ENCODE results near the gene GPD2. TPM values are rescaled to one million over a fixed set of nuclear protein-coding genes. Genes with fewer than 3 reads are reported as not detected.

The GPD2 gene
- total and polyA plus RNA-seq, 2 of the 13 experiments (the other 11 are each of a cell fraction or from before 2014, with no cell fraction given) = not detected

DNA sequence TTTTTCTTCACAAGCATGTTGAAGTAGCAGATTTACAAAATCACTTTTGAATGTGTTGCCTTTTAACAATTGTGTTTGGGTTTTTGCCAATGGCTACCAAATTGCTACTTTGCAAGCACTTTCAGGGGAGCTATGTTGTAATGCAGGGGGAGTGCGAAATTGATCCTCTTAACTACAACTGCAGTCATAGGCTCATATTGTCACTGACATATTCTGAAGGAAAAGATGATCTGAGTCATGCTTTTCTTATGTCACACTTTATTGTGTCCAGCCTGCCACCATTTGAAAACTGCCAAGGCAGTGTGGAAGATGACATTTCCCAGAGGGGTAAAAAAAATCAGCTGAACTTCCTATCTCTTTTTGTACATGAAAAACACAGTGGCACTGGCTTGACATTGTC lies 74.9 kb downstream of the GPD2 start (continued):
- TF ChIP-seq, protein P1, sequence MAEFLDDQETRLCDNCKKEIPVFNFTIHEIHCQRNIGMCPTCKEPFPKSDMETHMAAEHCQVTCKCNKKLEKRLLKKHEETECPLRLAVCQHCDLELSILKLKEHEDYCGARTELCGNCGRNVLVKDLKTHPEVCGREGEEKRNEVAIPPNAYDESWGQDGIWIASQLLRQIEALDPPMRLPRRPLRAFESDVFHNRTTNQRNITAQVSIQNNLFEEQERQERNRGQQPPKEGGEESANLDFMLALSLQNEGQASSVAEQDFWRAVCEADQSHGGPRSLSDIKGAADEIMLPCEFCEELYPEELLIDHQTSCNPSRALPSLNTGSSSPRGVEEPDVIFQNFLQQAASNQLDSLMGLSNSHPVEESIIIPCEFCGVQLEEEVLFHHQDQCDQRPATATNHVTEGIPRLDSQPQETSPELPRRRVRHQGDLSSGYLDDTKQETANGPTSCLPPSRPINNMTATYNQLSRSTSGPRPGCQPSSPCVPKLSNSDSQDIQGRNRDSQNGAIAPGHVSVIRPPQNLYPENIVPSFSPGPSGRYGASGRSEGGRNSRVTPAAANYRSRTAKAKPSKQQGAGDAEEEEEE (CRISPR knock-in tag; IDR thresholded peaks at IDR 0.05; ENCODE audit: borderline replicate concordance) = no peak
- TF ChIP-seq IKZF4 (CRISPR knock-in tag; IDR thresholded peaks at IDR 0.05; ENCODE audit: borderline replicate concordance, low read depth, not compliant biosample characterization) (no peak), AGO2 (optimal IDR thresholded peaks at IDR 0.05; ENCODE audit: low read depth, low read length) (no peak), KDM4B (CRISPR knock-in tag; IDR thresholded peaks at IDR 0.05) (no peak)

DNA sequence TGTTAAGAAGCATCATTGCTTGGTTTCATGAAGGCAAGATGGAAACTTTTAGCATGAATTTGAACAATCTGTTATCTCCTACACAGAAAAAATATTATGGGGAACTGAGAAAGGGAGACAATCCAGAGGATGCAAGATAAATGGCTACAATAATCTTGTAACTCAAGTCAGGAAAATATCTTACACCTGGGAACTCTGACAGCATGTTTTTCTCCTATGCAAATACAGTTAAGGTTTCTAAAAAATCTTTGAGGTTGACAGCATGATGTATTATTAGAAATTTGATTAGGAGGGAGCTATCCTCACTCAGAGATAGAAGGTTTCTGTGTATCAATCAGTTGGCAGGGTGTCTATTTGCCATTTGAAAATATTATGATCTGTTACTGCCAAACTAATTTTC lies 75.6 kb downstream of the GPD2 start:
- DNase-seq (ENCODE audit: low spot score) (no peak), FAIRE-seq (no peak), ATAC-seq (no peak)
- no peaks in the 10 kb centered on the region for H3K4me1 ChIP-seq (ENCODE audit: insufficient read depth, low read length)
- no peaks in the 10 kb centered on the region for H3K27me3 ChIP-seq (ENCODE audit: control insufficient read depth in 1 of 2, insufficient read depth in 2 of 2, low read length in 2 of 2)
- TF ChIP-seq THAP11 (CRISPR knock-in tag; IDR thresholded peaks at IDR 0.05) (no peak), BRCA1 (CRISPR knock-in tag; IDR thresholded peaks at IDR 0.05) (no peak)
- TF ChIP-seq, protein P2, sequence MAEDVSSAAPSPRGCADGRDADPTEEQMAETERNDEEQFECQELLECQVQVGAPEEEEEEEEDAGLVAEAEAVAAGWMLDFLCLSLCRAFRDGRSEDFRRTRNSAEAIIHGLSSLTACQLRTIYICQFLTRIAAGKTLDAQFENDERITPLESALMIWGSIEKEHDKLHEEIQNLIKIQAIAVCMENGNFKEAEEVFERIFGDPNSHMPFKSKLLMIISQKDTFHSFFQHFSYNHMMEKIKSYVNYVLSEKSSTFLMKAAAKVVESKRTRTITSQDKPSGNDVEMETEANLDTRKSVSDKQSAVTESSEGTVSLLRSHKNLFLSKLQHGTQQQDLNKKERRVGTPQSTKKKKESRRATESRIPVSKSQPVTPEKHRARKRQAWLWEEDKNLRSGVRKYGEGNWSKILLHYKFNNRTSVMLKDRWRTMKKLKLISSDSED (CRISPR knock-in tag; IDR thresholded peaks at IDR 0.05) = no peak
- H3K4me3 ChIP-seq (replicated peaks in 1 of 3; ENCODE audit: insufficient read depth in 1 of 3, low read depth in 2 of 3, low read length in 3 of 3) = no peak overlapping the region
- H3K9ac ChIP-seq (ENCODE audit: insufficient read depth, low read depth, low read length) = no peak overlapping the region
- in situ Hi-C loops (cut with HindIII; ENCODE audit: extremely low pct_ligation_motif_present, low pct_unique_long_range_greater_than_20kb) = no loop called here
- H3K9me3 ChIP-seq (ENCODE audit: low read length) = no peaks in the 10 kb centered on the region
- no peaks in the 10 kb centered on the region for H3K36me3 ChIP-seq (replicated peaks in 1 of 2; ENCODE audit: control insufficient read depth in 1 of 2, insufficient read depth in 2 of 2, low read length in 2 of 2)
- no TSS peak for BruUV-seq (replicated peaks)
- no peak overlapping the region for H3K27ac ChIP-seq (ENCODE audit: extremely low read length, insufficient read depth, low read length)
- no peak overlapping the region for H3K4me2 ChIP-seq (ENCODE audit: low read depth, low read length)
- H2AFZ ChIP-seq (ENCODE audit: low read length) = no peak overlapping the region
- H4K20me1 ChIP-seq (ENCODE audit: insufficient read depth, low read length) = no peaks in the 10 kb centered on the region
- ChIA-PET CTCF (ENCODE audit: low intra/inter-chr PET ratio, low total read pairs) (no interaction called here), POLR2A (no interaction called here)
- intact Hi-C loops (cut with micrococcal nuclease; ENCODE audit: unreplicated experiment) = no loop called here
- H3K79me2 ChIP-seq (ENCODE audit: insufficient read depth, low read length) = no peaks in the 10 kb centered on the region
